Eye (tissue), 1 donor: ENCODE data around the gene CHRNB4.
"Not testable (repeated sequence)": the region's sequence is repeated elsewhere in the genome, so short reads cannot be mapped to it uniquely, and the experiment has no call there.

ENCODE experiments used
- DNase-seq: peaks from one replicate; pipeline ENCODE4 v3.0.0-alpha.2; 2015

The CHRNB4 gene

GRCh38 chr15:78614021-78614420, 27.0 kb downstream of the CHRNB4 start:
- no peak for DNase-seq

- not testable (repeated sequence) for DNase-seq
Observed at GRCh38 chr15:78609551-78609950, 31.5 kb downstream of the CHRNB4 start.

- no peak for DNase-seq
Observed at GRCh38 chr15:78605680-78606079, 35.3 kb downstream of the CHRNB4 start.

GRCh38 chr15:78605201-78605600, 35.8 kb downstream of the CHRNB4 start:
- no peak for DNase-seq

- no peak for DNase-seq
Observed at GRCh38 chr15:78604420-78604819, 36.6 kb downstream of the CHRNB4 start.

GRCh38 chr15:78603467-78603866, 37.5 kb downstream of the CHRNB4 start:
- no peak for DNase-seq

GRCh38 chr15:78599189-78599588, 41.8 kb downstream of the CHRNB4 start:
- DNase-seq, result no peak

GRCh38 chr15:78598348-78598747, 42.7 kb downstream of the CHRNB4 start:
- no peak for DNase-seq

GRCh38 chr15:78597583-78597982, 43.4 kb downstream of the CHRNB4 start:
- DNase-seq, result no peak

GRCh38 chr15:78574944-78575343, 66.1 kb downstream of the CHRNB4 start:
- no peak for DNase-seq
